IMR-90 (cell line): ENCODE data around the gene PARD3. TPM values are rescaled to one million over a fixed set of nuclear protein-coding genes. Genes with fewer than 3 reads are reported as not detected.
A peak's percentile ranks its signal among the peaks of the same experiment; 100 is the strongest.

Source experiments
- ATAC-seq: fragments of 200-7000 bp; cut with Tn5 transposase; 2 replicates; pipeline ENCODE4 v1.9.1; 2020; ENCODE audit warnings: low read depth, mild to moderate bottlenecking, moderate library complexity
- BruUV-seq: library from RNA; stranded (reverse); fragments of 400-500 nt; replicated peaks from 2 replicates; lab custom pipeline; 2021; lab: Mats Ljungman, UMichigan
- CTCF ChIA-PET: fragments of 300-600 bp; formaldehyde crosslinking; extraction: SDS; loops from one replicate; lab custom pipeline; 2021; ENCODE audit warnings: antibody characterized with exemption; lab: Yijun Ruan, JAX
- POLR2A ChIA-PET: fragments of 300-600 bp; sonication (Branson Sonifier 250); formaldehyde crosslinking; loops from one replicate; lab custom pipeline; 2022; ENCODE audit warnings: antibody characterized with exemption; ENCODE audit not compliant: unreplicated experiment; lab: Charles Lee
- DNase-seq: peaks from one replicate; pipeline ENCODE4 v3.0.0; 2013
- H2AFZ ChIP-seq: replicated peaks from 2 replicates; pipeline ENCODE3; 2013; ENCODE audit warnings: low read length, mild to moderate bottlenecking; ENCODE audit not compliant: poor library complexity
- H2AK5ac ChIP-seq: 2 replicates; pipeline ENCODE4 v1.6.1; 2013; ENCODE audit warnings: low read depth, low read length, inconsistent platforms
- H2AK9ac ChIP-seq: replicated peaks from 2 replicates; pipeline ENCODE3; 2013; ENCODE audit warnings: mild to moderate bottlenecking, low read depth, low read length, moderate library complexity; ENCODE audit not compliant: poor library complexity
- H2BK120ac ChIP-seq: 2 replicates; pipeline ENCODE4 v1.6.1; 2013; ENCODE audit warnings: low read depth, low read length, inconsistent platforms
- H2BK15ac ChIP-seq: 3 replicates; pipeline ENCODE4 v1.6.1; 2013; ENCODE audit warnings: low read depth, low read length, inconsistent platforms
- H2BK20ac ChIP-seq: 2 replicates; pipeline ENCODE4 v1.6.1; 2013; ENCODE audit warnings: low read depth, mild to moderate bottlenecking, inconsistent platforms, low read length, moderate library complexity
- H2BK5ac ChIP-seq: 2 replicates; pipeline ENCODE4 v1.6.1; 2013; ENCODE audit warnings: mild to moderate bottlenecking, low read depth, low read length, inconsistent platforms; ENCODE audit not compliant: poor library complexity, severe bottlenecking
- H3K14ac ChIP-seq: replicated peaks from 2 replicates; pipeline ENCODE4 v1.6.1; 2013; ENCODE audit warnings: low read depth, low read length, inconsistent platforms
- H3K18ac ChIP-seq: 2 replicates; pipeline ENCODE4 v1.6.1; 2013; ENCODE audit warnings: low read depth, low read length, control low read depth
- H3K23ac ChIP-seq: 2 replicates; pipeline ENCODE4 v1.6.1; 2013; ENCODE audit warnings: low read depth, low read length, inconsistent platforms
- H3K27ac ChIP-seq: 2 replicates; pipeline ENCODE4 v1.5.1; 2013; ENCODE audit warnings: mild to moderate bottlenecking, control low read depth, low read length; ENCODE audit not compliant: insufficient read depth
- H3K27me3 ChIP-seq: 2 replicates; pipeline ENCODE4 v1.6.1; 2013; ENCODE audit warnings: low read length; ENCODE audit not compliant: control insufficient read depth, insufficient read depth
- H3K36me3 ChIP-seq: 2 replicates; pipeline ENCODE4 v1.6.1; 2013; ENCODE audit warnings: low read length, mixed read lengths; ENCODE audit not compliant: control insufficient read depth, insufficient read depth
- H3K4ac ChIP-seq: 2 replicates; pipeline ENCODE4 v1.6.1; 2013; ENCODE audit warnings: low read depth, low read length, inconsistent platforms
- H3K4me1 ChIP-seq: 2 replicates; pipeline ENCODE4 v1.6.1; 2013; ENCODE audit warnings: low read length, mixed read lengths; ENCODE audit not compliant: control insufficient read depth, insufficient read depth
- H3K4me2 ChIP-seq: 2 replicates; pipeline ENCODE4 v1.6.1; 2013; ENCODE audit warnings: low read depth, mild to moderate bottlenecking, control low read depth, low read length, moderate library complexity
- H3K4me3 ChIP-seq: 2 replicates; pipeline ENCODE4 v1.5.1; 2013; ENCODE audit warnings: low read depth, mild to moderate bottlenecking, control low read depth, low read length, moderate library complexity; ENCODE audit not compliant: insufficient read depth
- H3K56ac ChIP-seq: 2 replicates; pipeline ENCODE4 v1.6.1; 2013; ENCODE audit warnings: low read length, inconsistent platforms; ENCODE audit not compliant: insufficient read depth; ENCODE audit errors: extremely low read depth
- H3K79me1 ChIP-seq, 2 experiments: 2 replicates each; pipeline ENCODE4 v1.6.1; 2013; ENCODE audit warnings: low read length in 2 of 2, inconsistent platforms in 1 of 2, low read depth in 1 of 2
- H3K9ac ChIP-seq: 2 replicates; pipeline ENCODE4 v1.6.1; 2013; ENCODE audit warnings: low read depth, low read length, control low read depth
- H3K9me1 ChIP-seq: 2 replicates; pipeline ENCODE4 v1.6.1; 2013; ENCODE audit warnings: low read length, inconsistent platforms; ENCODE audit not compliant: insufficient read depth
- H3K9me3 ChIP-seq: 2 replicates; pipeline ENCODE4 v1.6.1; 2013; ENCODE audit warnings: low read length; ENCODE audit not compliant: control insufficient read depth, insufficient read depth
- H4K20me1 ChIP-seq: 2 replicates; pipeline ENCODE4 v1.6.1; 2013; ENCODE audit warnings: low read length, inconsistent platforms; ENCODE audit not compliant: insufficient read depth
- H4K5ac ChIP-seq: 2 replicates; pipeline ENCODE4 v1.6.1; 2013; ENCODE audit warnings: mild to moderate bottlenecking, low read depth, low read length, control low read depth
- H4K8ac ChIP-seq, 2 experiments: 2 replicates each; pipeline ENCODE4 v1.6.1; 2013; ENCODE audit warnings: low read depth in 2 of 2, low read length in 2 of 2, control low read depth in 1 of 2, inconsistent platforms in 1 of 2
- H4K91ac ChIP-seq: 2 replicates; pipeline ENCODE4 v1.6.1; 2013; ENCODE audit warnings: low read depth, low read length, inconsistent platforms; ENCODE audit not compliant: insufficient read depth
- BHLHE40 ChIP-seq: fragments of 150-350 bp; IDR thresholded peaks from 2 replicates; pipeline ENCODE4 v1.6.1; 2016; ENCODE audit warnings: mild to moderate bottlenecking, low read depth, low read length
- CEBPB ChIP-seq: IDR thresholded peaks from 2 replicates; pipeline ENCODE4 v1.6.1; 2012; ENCODE audit warnings: low read depth, low read length, improper control_type of control experiment
- FOS ChIP-seq: fragments of 150-350 bp; IDR thresholded peaks from 2 replicates; pipeline ENCODE4 v1.6.1; 2016; ENCODE audit warnings: low read depth, low read length
- MAFK ChIP-seq: IDR thresholded peaks from 2 replicates; pipeline ENCODE4 v1.6.1; 2012; ENCODE audit warnings: low read depth, low read length, improper control_type of control experiment
- MAZ ChIP-seq: IDR thresholded peaks from 2 replicates; pipeline ENCODE4 v1.6.1; 2012; ENCODE audit warnings: low read depth, mild to moderate bottlenecking, low read length, improper control_type of control experiment, moderate library complexity, borderline replicate concordance
- NFE2L2 ChIP-seq: fragments of 150-350 bp; IDR thresholded peaks from 2 replicates; pipeline ENCODE4 v1.6.1; 2016; ENCODE audit warnings: low read depth, mild to moderate bottlenecking, low read length
- RAD21 ChIP-seq: IDR thresholded peaks from 2 replicates; pipeline ENCODE4 v1.6.1; 2012; ENCODE audit warnings: low read length, improper control_type of control experiment
- RFX5 ChIP-seq: IDR thresholded peaks from 2 replicates; pipeline ENCODE4 v1.8.0; 2012; ENCODE audit warnings: low read depth, mild to moderate bottlenecking, low read length, moderate library complexity
- SMC3 ChIP-seq: fragments of 150-350 bp; IDR thresholded peaks from 2 replicates; pipeline ENCODE4 v1.6.1; 2016; ENCODE audit warnings: low read depth, mild to moderate bottlenecking, antibody characterized with exemption, low read length, moderate library complexity
- WGBS, 2 experiments: methylation state at CpG; one replicate each; pipeline versions ENCODE4 v1.1.5 to v1.1.7; 2013; ENCODE audit warnings: missing lambda C conversion rate in 2 of 2; ENCODE audit not compliant: insufficient read length in 1 of 2; ENCODE audit errors: extremely low coverage in 2 of 2; 5-methylcytosine and 5-hydroxymethylcytosine counted together
- dilution Hi-C: fragments of 300-500 bp; cut with HindIII; formaldehyde crosslinking; loops from one replicate; pipeline ENCODE4 v1.14.3; 2018; ENCODE audit warnings: low sequenced_read_pairs; ENCODE audit not compliant: unreplicated experiment
- in situ Hi-C: fragments of 300-500 bp; cut with MboI; formaldehyde crosslinking; loops from 3 replicates; pipeline ENCODE4 v1.14.3; 2019; ENCODE audit warnings: low sequenced_read_pairs, inconsistent platforms, mixed read lengths
- intact Hi-C: fragments of 100-400 bp; cut with micrococcal nuclease; formaldehyde crosslinking; loops from 2 replicates; pipeline ENCODE4 v1.10.0; 2022
- polyA plus RNA-seq, 3 experiments: library from polyadenylated mRNA; depleted of rRNA; stranded (reverse); fragments of >200 nt; gene quantifications; 2 replicates each; pipeline ENCODE4 v1.2.3, GENCODE V29; 2012; ENCODE audit warnings: low replicate concordance in 1 of 3
- total RNA-seq: library from RNA; depleted of rRNA; stranded (reverse); fragments of >200 nt; gene quantifications from 2 replicates; pipeline ENCODE4 v1.2.3, GENCODE V29; 2012
- TF ChIP-seq, protein P1 (sequence below): fragments of 150-350 bp; IDR thresholded peaks from 2 replicates; pipeline ENCODE4 v1.6.1; 2016; ENCODE audit warnings: low read depth, mild to moderate bottlenecking, low read length, moderate library complexity, borderline replicate concordance
- TF ChIP-seq, protein P2 (sequence below): fragments of 150-350 bp; IDR thresholded peaks from 2 replicates; pipeline ENCODE4 v1.6.1; 2017; ENCODE audit warnings: mild to moderate bottlenecking, antibody characterized with exemption, low read length, low read depth

PARD3 gene
- total and polyA plus RNA-seq, 2 of the 4 experiments (the other 2 are of a cell fraction) = 14.6 to 37.5 TPM

DNA sequence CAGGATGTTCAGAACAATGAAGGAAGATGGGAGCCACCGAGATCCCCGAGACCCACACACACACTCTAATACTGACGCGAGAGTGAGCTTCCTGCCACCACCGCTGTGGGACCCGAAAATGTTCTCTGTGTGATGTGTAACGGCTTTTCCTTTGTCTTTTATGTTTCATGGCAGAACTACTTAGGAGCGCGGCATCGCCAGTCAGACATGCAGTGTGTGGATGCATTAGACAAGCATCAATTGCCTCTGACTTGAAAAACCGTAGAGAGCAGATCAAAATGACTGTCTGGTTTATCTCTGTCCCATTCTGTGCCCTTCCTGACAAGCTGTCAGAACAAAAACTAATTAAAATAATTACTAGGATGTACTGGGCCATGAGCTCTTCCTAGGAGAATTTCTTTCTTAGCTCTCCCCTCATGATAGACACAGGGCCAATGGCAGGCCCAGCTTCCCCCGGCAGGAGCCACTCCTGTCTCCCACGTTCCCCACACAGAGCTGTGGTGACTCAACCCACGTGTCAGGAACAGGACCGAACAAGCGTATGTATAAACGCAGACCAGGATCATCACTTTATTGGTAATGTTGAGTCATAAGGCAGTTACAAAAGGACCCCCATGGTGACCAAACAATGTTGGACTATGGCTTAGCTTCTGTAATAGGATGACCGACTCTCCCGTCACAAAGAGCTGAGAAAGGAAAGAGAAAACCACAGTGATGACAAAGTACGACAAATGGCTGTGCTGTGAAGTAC, 705.0 kb downstream of the PARD3 start:
- ChIA-PET CTCF (interaction anchor here (0.5 to 0.6 kb wide), 2 partner anchors 9 to 66 kb away, joined by 3 to 4 read pairs; no protein-coding TSS in a partner anchor), POLR2A (no interaction called here)
- Histone ChIP-seq H3K9ac (no peak overlapping the region), H3K27me3 (no peaks in the 10 kb centered on the region), H2BK5ac (no peak overlapping the region), H2BK15ac (peak overlapping the region; percentile 19; the same call in 1 of the 3 replicates), H3K4me2 (no peak overlapping the region), H3K14ac (peak overlapping the region; percentile 17), H3K9me3 (no peaks in the 10 kb centered on the region; the same call in 1 of the 2 replicates), H3K36me3 (no peaks in the 10 kb centered on the region), H3K4ac (peak overlapping the region; percentile 3; the same call in 1 of the 2 replicates), H2BK20ac (peak overlapping the region; percentile 12; the same call in 1 of the 2 replicates), H4K20me1 (no peaks in the 10 kb centered on the region), H3K23ac (no peak overlapping the region), H3K56ac (no peak overlapping the region), H2BK120ac (0 out of 2 replicates have a peak overlapping the region, but pooled peaks have one; percentile 3), H3K79me1 (no peaks in the 10 kb centered on the region), H3K18ac (no peak overlapping the region), H4K91ac (0 out of 2 replicates have a peak overlapping the region, but pooled peaks have one; percentile 11), H3K4me3 (no peak overlapping the region), H3K9me1 (no peaks in the 10 kb centered on the region; the same call in 1 of the 2 replicates), H4K8ac (peak overlapping the region in 1 of 2 experiments; percentile 24; a peak in 1 of 4 replicates), H2AK5ac (peak overlapping the region; percentile 31; the same call in 1 of the 2 replicates), H2AK9ac (no peak overlapping the region), H3K27ac (no peak overlapping the region), H2AFZ (peak overlapping the region; percentile 49), H4K5ac (no peak overlapping the region), H3K4me1 (peaks cover 4% of the 10 kb centered on the region; the same call in 1 of the 2 replicates)
- no TSS peak for BruUV-seq
- no CpG with 5 or more reads among the region's 20 CpGs for WGBS, 2 experiments
- in situ Hi-C loops (loop anchor here (25.0 kb wide), 1 partner anchor 773 kb away; the partner anchor contains the start of gene NRP1), intact Hi-C loops (no loop called here), dilution Hi-C loops (no loop called here)
- DNase-seq = peak; percentile 95
- TF ChIP-seq, protein P1, sequence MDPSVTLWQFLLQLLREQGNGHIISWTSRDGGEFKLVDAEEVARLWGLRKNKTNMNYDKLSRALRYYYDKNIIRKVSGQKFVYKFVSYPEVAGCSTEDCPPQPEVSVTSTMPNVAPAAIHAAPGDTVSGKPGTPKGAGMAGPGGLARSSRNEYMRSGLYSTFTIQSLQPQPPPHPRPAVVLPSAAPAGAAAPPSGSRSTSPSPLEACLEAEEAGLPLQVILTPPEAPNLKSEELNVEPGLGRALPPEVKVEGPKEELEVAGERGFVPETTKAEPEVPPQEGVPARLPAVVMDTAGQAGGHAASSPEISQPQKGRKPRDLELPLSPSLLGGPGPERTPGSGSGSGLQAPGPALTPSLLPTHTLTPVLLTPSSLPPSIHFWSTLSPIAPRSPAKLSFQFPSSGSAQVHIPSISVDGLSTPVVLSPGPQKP = no peak
- no peak for TF ChIP-seq MAZ
- peak; percentile 2; the same call in 1 of the 2 replicates for TF ChIP-seq RAD21
- TF ChIP-seq BHLHE40 = no peak
- TF ChIP-seq NFE2L2 = no peak
- TF ChIP-seq, protein P2, sequence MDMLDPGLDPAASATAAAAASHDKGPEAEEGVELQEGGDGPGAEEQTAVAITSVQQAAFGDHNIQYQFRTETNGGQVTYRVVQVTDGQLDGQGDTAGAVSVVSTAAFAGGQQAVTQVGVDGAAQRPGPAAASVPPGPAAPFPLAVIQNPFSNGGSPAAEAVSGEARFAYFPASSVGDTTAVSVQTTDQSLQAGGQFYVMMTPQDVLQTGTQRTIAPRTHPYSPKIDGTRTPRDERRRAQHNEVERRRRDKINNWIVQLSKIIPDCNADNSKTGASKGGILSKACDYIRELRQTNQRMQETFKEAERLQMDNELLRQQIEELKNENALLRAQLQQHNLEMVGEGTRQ = peak; percentile 51; the same call in 1 of the 2 replicates
- no peak for TF ChIP-seq MAFK
- no peak for TF ChIP-seq SMC3
- peak; percentile 71 for TF ChIP-seq CEBPB
- TF ChIP-seq RFX5 = no peak
- TF ChIP-seq FOS = peak; percentile 78
- peak; percentile 86 for ATAC-seq
